ENCODE data around the gene FUT2. TPM values are rescaled to one million over a fixed set of nuclear protein-coding genes. Genes with fewer than 3 reads are reported as not detected.
A peak's percentile ranks its signal among the peaks of the same experiment; 100 is the strongest.
"Not testable (repeated sequence)": the region's sequence is repeated elsewhere in the genome, so short reads cannot be mapped to it uniquely, and the experiment has no call there.

Gene FUT2
- polyA plus RNA-seq, 1 donor from 2014 or later, result not detected

GRCh38 chr19:48678201-48678600 is 17.6 kb upstream of the FUT2 start:
- no peak overlapping the region for H3K4me3 Mint-ChIP-seq
- H3K36me3 Mint-ChIP-seq, result peaks cover 1% of the 10 kb centered on the region
- peaks cover 1% of the 10 kb centered on the region for H3K27me3 Mint-ChIP-seq
- no peak overlapping the region for H3K27ac Mint-ChIP-seq
- H3K4me1 Mint-ChIP-seq, result peaks cover 5 to 6% (median 5%) of the 10 kb centered on the region in 3 donors
- no peaks in the 10 kb centered on the region for H3K9me3 Mint-ChIP-seq

GRCh38 chr19:48680006-48680405 is 15.8 kb upstream of the FUT2 start:
- not testable (repeated sequence) for H3K27ac Mint-ChIP-seq, H3K4me1 Mint-ChIP-seq

GRCh38 chr19:48680436-48681126 is 15.2 kb upstream of the FUT2 start:
- no peaks in the 10 kb centered on the region for H3K9me3 Mint-ChIP-seq
- no peak overlapping the region for H3K27ac Mint-ChIP-seq
- peaks cover 1% of the 10 kb centered on the region for H3K36me3 Mint-ChIP-seq
- peaks cover 0 to under 1% (median 0%) of the 10 kb centered on the region in 3 donors for H3K4me1 Mint-ChIP-seq
- H3K27me3 Mint-ChIP-seq, result peaks cover 2% of the 10 kb centered on the region
- H3K4me3 Mint-ChIP-seq, result no peak overlapping the region

More at GRCh38 chr19:48680006-48680405, 15.8 kb upstream of the FUT2 start:
- not testable (repeated sequence) for H3K36me3 Mint-ChIP-seq, H3K9me3 Mint-ChIP-seq, H3K4me3 Mint-ChIP-seq, H3K27me3 Mint-ChIP-seq

GRCh38 chr19:48681127-48681470 is 14.7 kb upstream of the FUT2 start:
- no peak overlapping the region for H3K4me3 Mint-ChIP-seq
- peaks cover 2% of the 10 kb centered on the region for H3K27me3 Mint-ChIP-seq

GRCh38 chr19:48683349-48683748 is 12.4 kb upstream of the FUT2 start:
- H3K27ac Mint-ChIP-seq, result no peak overlapping the region
- H3K4me1 Mint-ChIP-seq, result no peaks in the 10 kb centered on the region
- peaks cover 2% of the 10 kb centered on the region for H3K27me3 Mint-ChIP-seq
- H3K9me3 Mint-ChIP-seq, result no peaks in the 10 kb centered on the region
- H3K36me3 Mint-ChIP-seq, result peaks cover 1% of the 10 kb centered on the region
- H3K4me3 Mint-ChIP-seq, result no peak overlapping the region

More at GRCh38 chr19:48681127-48681470, 14.7 kb upstream of the FUT2 start:
- H3K9me3 Mint-ChIP-seq, result no peaks in the 10 kb centered on the region
- H3K36me3 Mint-ChIP-seq, result peaks cover 1% of the 10 kb centered on the region
- H3K27ac Mint-ChIP-seq, result no peak overlapping the region
- no peaks in the 10 kb centered on the region for H3K4me1 Mint-ChIP-seq

- Mint-ChIP-seq H3K36me3 (peaks cover 1% of the 10 kb centered on the region), H3K9me3 (no peaks in the 10 kb centered on the region), H3K4me3 (no peak overlapping the region), H3K27ac (no peak overlapping the region), H3K27me3 (peaks cover 2% of the 10 kb centered on the region), H3K4me1 (no peaks in the 10 kb centered on the region)
Measured at GRCh38 chr19:48685583-48685982, 10.2 kb upstream of the FUT2 start.

DNA sequence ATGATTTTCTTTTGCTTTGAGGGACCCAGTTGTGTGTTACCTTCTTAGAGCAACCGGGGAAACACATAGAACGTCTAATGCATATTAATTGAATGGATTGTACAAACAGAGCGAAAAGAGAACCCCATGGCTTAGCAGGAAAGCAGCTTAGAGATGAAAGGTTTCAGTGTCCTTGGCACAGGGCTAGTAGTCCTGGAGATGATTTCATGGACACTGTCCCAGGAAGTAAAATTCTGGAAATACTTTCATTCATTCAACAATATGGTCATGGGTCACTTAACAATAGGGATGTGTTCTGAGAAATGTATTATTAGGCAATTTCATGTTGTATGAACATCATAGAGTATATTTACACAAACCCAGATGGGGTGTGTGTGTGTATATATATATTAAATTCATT is 9.7 kb upstream of the FUT2 start:
- peaks cover 1% of the 10 kb centered on the region for H3K36me3 Mint-ChIP-seq
- H3K4me1 Mint-ChIP-seq, result no peaks in the 10 kb centered on the region
- H3K27ac Mint-ChIP-seq, result no peak overlapping the region

DNA sequence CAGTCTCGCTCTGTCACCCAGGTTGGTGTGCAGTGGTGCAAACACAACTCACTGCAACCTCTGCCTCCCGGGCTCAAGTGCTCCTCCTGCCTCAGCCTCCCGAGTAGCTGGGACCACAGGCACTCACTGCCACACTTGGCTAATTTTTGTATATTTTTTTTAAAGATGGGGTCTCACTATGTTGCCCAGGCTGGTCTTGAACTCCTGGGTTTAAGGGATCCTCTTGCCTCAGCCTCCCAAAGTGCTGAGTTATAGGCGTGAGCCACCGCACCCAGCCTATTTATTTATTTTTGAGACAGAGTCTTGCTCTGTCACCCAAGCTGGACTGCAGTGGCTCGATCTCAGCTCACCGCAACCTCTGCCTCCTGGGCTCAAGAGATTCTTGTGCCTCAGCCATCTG is 9.1 kb upstream of the FUT2 start:
- not testable (repeated sequence) for H3K27ac Mint-ChIP-seq, H3K4me1 Mint-ChIP-seq, H3K9me3 Mint-ChIP-seq, H3K27me3 Mint-ChIP-seq, H3K4me3 Mint-ChIP-seq, H3K36me3 Mint-ChIP-seq

More for the DNA sequence above, 9.7 kb upstream of the FUT2 start:
- Mint-ChIP-seq H3K4me3 (no peak overlapping the region), H3K9me3 (no peaks in the 10 kb centered on the region), H3K27me3 (peaks cover 2% of the 10 kb centered on the region)

DNA sequence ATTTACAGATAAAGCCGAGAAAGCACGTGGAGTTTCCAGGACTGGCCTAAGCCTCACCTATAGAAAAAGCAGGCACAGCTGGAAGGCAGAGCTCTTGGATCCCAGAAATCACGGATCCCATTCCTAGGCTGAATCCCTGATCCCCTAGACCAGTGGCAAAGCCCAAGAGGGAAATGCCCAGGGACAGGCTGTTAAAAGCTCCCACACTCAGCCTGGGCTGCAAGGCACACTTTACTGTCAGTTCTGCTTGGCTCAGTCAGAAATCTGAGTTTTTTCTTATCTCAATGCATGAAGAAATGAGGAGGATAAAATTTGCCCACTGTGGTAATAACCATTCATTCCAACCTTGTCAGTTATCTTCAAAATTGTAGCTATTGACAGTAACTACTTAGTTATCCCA is 8.0 kb upstream of the FUT2 start:
- peaks cover 2% of the 10 kb centered on the region for H3K27me3 Mint-ChIP-seq
- H3K9me3 Mint-ChIP-seq, result no peaks in the 10 kb centered on the region
- H3K36me3 Mint-ChIP-seq, result no peaks in the 10 kb centered on the region
- H3K4me1 Mint-ChIP-seq, result no peaks in the 10 kb centered on the region
- H3K4me3 Mint-ChIP-seq, result no peak overlapping the region
- no peak overlapping the region for H3K27ac Mint-ChIP-seq

GRCh38 chr19:48689449-48689848 is 6.3 kb upstream of the FUT2 start:
- Mint-ChIP-seq H3K9me3 (no peaks in the 10 kb centered on the region), H3K4me1 (no peaks in the 10 kb centered on the region), H3K36me3 (no peaks in the 10 kb centered on the region), H3K27me3 (no peaks in the 10 kb centered on the region), H3K27ac (no peak overlapping the region), H3K4me3 (no peak overlapping the region)

GRCh38 chr19:48693629-48694028 is 2.1 kb upstream of the FUT2 start:
- H3K27me3 Mint-ChIP-seq, result peaks cover 15% of the 10 kb centered on the region
- not testable (repeated sequence) for H3K4me1 Mint-ChIP-seq, H3K9me3 Mint-ChIP-seq, H3K27ac Mint-ChIP-seq, H3K36me3 Mint-ChIP-seq, H3K4me3 Mint-ChIP-seq

GRCh38 chr19:48696353-48697010 is 711 bp downstream of the FUT2 start:
- H3K4me1 Mint-ChIP-seq, result peaks cover 0 to 5% (median 3%) of the 10 kb centered on the region in 3 donors
- H3K27ac Mint-ChIP-seq, result peak overlapping the region in 1 of 3 donors; percentile 35
- H3K4me3 Mint-ChIP-seq, result peak overlapping the region in 3 of 4 donors; percentile 37 to 54 (median 51)
- H3K27me3 Mint-ChIP-seq, result peaks cover 20% of the 10 kb centered on the region
- H3K36me3 Mint-ChIP-seq, result peaks cover 2% of the 10 kb centered on the region
- H3K9me3 Mint-ChIP-seq, result no peaks in the 10 kb centered on the region

DNA sequence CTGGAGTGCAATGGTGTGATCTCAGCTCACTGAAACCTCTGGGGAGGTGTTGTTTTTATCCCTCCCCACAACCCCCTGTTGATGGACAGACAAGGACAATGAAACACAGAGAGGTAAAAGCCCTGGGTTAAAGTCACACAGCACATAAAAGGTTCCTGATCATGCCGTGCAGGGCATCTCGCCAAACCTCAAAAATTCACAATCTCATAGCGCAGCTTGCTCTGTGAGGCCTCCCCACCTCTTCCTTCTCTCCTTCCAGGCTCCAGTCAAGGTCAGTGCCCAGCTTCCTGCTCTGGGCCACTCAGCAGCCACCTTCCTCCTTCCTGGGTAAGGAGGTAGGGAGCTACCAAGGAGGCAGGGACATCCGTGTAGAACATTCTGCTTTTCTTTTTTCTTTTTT is 2.3 kb downstream of the FUT2 start:
- Mint-ChIP-seq H3K9me3 (no peaks in the 10 kb centered on the region), H3K4me1 (peaks cover 0 to 5% (median 3%) of the 10 kb centered on the region in 3 donors), H3K4me3 (no peak overlapping the region), H3K27me3 (peaks cover 20% of the 10 kb centered on the region), H3K36me3 (peaks cover 4% of the 10 kb centered on the region), H3K27ac (no peak overlapping the region)

DNA sequence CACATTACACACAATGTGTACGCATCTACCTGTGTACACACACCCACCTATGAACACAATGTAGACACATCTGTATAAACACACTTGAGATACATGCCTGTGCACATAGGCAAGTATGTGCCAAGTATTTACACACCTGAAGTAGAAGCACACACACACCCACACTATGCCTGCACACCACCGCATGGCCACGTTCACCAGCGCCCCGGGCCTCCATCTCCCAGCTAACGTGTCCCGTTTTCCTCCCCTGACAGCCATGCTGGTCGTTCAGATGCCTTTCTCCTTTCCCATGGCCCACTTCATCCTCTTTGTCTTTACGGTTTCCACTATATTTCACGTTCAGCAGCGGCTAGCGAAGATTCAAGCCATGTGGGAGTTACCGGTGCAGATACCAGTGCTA is 6.9 kb downstream of the FUT2 start:
- Mint-ChIP-seq H3K27ac (no peak overlapping the region), H3K4me1 (no peaks in the 10 kb centered on the region), H3K27me3 (peaks cover 7% of the 10 kb centered on the region), H3K36me3 (peaks cover 4% of the 10 kb centered on the region), H3K4me3 (no peak overlapping the region), H3K9me3 (no peaks in the 10 kb centered on the region)

- no peak overlapping the region for H3K27ac Mint-ChIP-seq
- no peaks in the 10 kb centered on the region for H3K9me3 Mint-ChIP-seq
- H3K4me1 Mint-ChIP-seq, result no peaks in the 10 kb centered on the region
Measured at GRCh38 chr19:48703316-48703715, 7.5 kb downstream of the FUT2 start.

DNA sequence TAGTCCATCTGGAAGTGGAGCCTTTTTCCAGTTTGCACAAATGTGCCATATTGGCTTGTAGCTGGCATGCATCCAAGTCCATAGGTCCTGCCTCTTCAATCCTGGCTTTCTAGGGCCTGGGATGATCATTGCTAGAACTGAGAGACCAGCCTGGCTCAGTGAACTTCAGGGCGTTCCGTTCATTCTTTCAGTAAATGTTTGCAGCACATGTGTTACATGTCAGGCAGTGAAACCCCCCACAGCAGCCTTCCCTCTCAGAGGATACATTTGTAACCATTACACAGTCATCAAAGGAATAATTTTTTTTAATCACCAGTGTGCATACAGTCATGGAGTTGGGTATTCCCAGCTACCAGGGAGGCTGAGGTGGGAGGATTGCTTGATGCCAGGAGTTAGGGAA is 9.7 kb downstream of the FUT2 start:
- Mint-ChIP-seq H3K4me3 (no peak overlapping the region), H3K36me3 (peaks cover 4% of the 10 kb centered on the region), H3K27ac (no peak overlapping the region), H3K27me3 (peaks cover 2% of the 10 kb centered on the region), H3K4me1 (no peaks in the 10 kb centered on the region), H3K9me3 (no peaks in the 10 kb centered on the region)

More at GRCh38 chr19:48703316-48703715, 7.5 kb downstream of the FUT2 start:
- Mint-ChIP-seq H3K27me3 (peaks cover 5% of the 10 kb centered on the region), H3K36me3 (peaks cover 6% of the 10 kb centered on the region), H3K4me3 (no peak overlapping the region)

All from IgD-negative memory B cell (primary cell).